NCI-H446 (cell line): Measurements from ENCODE around the gene ATP5PB.

Experiments
- DNase-seq, 2 experiments: peaks; one replicate each; lab custom pipeline; 2025; lab: John Stamatoyannopoulos, UW

The ATP5PB gene, protein sequence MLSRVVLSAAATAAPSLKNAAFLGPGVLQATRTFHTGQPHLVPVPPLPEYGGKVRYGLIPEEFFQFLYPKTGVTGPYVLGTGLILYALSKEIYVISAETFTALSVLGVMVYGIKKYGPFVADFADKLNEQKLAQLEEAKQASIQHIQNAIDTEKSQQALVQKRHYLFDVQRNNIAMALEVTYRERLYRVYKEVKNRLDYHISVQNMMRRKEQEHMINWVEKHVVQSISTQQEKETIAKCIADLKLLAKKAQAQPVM

DNA sequence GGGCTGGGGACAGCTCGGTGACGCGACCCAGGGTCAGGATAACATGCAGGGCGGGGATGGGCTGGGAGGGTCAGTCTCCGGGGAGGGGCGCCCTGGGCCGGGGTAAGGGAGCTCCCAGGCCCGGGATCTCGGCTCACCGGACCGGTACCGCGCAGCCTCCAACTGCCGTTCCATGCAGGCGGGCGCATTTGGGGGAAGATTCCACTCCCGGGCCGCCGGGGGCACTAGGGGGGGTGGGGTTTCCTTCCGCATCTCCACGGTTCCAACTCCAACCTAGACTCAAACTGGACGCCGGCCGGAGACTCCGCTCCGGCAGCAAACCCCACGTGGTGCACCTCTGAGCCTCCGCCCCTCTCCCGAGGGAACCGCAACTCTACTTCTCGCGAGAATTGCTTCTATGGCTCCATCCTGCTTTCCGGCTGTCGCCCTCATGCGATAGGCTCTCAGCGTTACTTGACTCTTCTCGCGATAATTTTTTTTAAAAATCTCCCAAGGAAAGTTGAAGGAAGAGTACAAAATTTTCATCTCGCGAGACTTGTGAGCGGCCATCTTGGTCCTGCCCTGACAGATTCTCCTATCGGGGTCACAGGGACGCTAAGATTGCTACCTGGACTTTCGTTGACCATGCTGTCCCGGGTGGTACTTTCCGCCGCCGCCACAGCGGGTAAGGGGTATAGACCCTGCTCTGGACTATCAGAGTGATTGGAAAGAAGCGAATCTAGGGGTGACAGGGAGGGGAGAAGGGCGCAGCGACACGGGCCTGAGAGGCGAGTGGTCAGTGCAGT lies at the start of gene ATP5PB, which contains the start of gene WDR77:
Gene ATP5PB, plus strand, starts transcription at position 547 of the 785 bp plus-strand sequence. Its CDS starts 78 bp downstream, at position 625.
Gene WDR77, minus strand, starts transcription at position 339 of the 785 bp plus-strand sequence. Its CDS starts 87 bp downstream, at position 252.
- peak; percentile 99 to 100 for DNase-seq

DNA sequence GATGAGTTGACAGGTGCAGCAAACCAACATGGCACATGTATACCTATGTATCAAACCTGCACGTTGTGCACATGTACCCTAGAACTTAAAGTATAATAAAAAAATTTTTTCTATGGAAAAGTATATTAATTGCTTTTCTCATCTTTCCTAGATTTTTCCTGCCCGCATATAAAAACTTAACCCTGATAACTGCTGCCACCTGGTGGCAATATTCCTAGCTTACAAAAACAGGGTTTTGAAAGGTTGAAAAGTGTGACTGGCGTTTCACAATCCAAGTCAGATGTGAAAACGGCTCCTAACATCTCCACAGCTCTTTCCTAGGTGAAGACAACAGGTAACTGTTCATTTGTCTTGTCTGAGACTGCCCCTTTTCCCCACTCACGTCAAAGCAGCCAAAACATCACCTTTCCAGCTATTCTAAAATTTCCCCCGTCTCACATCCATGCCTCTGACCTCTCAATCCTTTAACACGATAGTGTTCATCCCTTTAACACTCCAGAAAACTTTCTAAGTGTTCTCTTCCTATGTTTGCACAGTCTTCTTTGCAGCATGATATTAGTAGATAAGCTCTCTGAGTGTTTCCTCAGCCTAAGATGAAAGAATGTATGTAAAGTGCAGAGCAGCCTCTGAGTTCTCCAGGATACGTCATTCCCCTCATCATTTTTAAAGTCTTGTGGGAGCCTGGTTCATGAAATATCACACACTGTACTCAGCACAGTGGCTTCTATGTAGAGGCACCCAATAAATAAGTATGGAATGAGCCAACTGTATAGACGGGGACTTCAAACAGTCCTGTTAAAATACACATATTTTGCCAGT lies 49.3 kb upstream of the ATP5PB start:
- DNase-seq = peak; percentile 10 to 67

DNA sequence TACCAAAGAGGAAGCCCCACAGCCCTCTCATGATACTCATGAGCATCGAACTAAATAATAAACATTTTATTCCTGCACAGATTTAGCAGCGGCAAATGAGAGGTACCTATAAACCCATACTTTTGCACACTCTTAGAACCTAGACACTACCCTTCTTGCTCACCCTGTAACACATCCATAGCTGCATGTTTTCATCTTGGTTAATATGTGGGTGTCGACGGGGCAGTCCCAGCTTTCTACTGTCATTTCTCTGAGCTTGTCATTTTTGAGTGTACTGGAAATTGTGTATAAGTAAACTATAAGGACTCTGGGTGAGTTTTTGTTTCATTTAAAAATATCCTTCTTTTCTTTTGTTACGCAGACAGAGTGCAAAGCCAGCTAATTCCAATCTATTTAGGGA lies 47.2 kb upstream of the ATP5PB start:
- no peak for DNase-seq

DNA sequence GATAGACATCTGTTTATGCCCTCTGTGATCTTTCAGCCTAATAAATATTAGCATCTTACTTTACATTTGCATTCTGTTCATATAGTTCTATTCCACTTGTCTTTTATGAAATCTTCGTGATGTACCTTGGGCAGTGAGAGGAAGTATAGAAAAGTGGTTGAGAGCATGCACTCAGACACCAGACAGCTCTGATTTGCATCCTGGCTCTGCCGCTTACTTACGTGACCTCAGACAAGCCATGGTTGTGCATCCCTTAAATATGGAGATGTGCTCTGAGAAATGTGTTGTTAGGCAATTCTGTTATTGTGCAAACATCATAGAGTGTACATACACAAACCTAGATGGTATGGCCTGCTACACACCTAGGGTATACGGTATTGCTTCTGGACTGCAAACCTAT lies 44.7 kb upstream of the ATP5PB start:
- no peak for DNase-seq

DNA sequence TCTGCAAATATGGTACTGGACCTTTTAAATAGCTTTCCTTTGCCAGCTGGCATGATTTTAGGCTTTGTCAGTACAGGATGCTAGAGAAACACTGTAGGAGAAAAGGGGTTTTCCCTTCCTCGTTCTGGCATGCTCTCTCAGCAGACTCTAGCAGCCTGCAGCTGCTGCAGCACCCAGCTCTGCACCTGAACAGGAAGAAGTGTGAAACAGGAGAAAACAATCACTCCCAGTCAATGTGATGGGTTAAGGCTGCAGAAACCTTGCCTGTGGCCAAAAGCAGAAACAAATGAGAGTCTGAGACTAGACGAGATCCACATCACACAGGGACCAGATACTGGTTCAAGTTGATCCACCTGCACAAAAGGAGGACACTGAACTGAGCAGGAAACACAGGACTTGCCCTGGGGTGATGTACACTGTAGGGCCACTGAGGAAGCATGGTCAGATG lies 42.9 kb upstream of the ATP5PB start:
- no peak for DNase-seq

DNA sequence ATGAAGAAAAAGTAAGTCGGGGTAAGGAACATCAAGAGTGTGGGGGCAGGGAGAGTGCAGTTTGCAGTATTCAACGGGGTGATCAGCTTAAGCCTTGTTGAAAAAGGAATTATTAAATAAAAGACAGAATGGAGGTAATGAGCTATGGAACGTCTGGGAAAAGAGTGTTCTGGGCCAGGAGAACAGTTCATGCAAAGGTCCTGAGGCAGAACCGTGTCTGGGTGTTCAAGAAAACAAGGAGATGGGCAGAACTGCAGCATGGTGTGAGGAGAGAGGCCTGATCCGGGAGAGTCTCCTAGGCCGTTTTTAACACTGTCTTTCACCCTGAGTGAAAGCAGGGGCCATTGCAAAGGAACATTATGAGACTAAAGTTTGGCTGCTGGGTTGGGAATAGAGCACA lies 42.0 kb upstream of the ATP5PB start:
- DNase-seq = no peak

DNA sequence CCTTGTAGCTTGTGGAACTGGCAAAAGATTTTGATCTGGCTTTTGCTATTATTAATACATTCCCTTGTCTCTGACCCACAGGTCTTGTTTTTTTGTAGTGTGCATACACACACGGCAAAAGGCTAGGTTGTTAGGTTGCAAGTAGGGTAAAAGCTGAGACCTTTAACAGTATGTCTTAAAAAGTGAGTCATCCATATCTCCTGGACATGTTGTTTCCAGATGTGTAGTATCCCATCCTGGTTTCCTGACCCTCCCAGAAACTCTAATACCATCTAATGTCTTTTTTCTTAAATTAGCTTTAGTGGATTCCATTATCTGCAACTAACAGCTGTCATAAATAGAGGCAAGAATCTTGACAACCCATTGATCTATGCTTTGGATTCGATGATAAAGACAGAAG lies 36.4 kb upstream of the ATP5PB start:
- no peak for DNase-seq

DNA sequence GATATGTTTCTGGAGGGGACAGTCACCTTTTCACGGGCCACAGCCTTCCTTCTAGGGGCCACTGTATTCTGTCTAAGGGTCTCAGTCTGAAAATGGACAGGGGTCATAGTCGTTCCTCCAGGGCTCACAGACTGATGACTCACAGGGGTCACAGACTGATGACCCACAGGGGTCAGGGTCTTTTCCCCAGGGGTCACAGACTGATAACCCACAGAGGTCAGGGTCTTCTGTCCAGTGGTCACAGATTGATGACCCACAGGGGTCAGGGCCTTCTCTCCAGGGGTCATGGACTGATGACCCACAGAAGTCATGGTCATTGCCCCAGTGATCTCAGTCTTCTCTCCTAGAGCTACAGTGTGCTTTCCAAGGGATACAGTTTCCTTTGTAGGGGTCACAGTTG lies 34.5 kb upstream of the ATP5PB start:
- DNase-seq = no peak

DNA sequence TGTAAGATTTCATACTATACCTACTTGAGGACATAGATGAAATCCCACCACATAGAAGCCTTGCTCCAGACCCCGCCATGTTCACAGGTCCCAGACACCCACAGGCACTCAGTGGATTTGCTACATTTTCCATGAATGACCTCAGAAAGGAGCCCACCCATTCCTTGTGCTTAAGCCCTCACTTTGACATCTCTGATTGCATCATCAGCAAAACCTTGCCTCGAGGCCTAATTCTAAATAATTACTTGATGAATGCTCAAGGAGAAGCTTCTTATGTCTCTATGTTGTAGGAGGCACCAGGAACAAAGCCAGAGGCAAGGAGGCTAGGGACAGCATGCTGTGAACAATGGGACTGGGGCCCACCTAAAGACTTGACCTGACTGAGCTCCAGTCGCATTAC lies 33.8 kb upstream of the ATP5PB start:
- DNase-seq = no peak

DNA sequence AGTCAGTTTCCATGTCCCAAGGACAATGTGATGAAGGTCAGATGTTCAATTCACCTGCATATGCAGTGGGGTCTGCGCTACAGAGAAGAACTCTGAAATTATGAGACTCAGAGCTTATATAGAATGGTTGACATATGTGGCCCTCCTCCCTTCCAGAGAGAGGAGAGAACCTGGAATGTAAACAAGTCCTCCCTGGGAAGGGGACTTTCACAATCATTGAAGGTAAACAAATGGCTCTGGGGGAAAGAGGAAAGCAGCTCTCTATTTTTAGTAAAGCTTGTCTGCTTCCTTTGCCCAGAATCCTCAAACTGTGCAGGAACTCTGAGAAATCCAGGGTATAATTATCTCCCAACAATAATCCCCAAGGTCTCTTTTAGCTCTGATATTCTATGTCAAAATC lies 31.5 kb upstream of the ATP5PB start:
- no peak for DNase-seq

DNA sequence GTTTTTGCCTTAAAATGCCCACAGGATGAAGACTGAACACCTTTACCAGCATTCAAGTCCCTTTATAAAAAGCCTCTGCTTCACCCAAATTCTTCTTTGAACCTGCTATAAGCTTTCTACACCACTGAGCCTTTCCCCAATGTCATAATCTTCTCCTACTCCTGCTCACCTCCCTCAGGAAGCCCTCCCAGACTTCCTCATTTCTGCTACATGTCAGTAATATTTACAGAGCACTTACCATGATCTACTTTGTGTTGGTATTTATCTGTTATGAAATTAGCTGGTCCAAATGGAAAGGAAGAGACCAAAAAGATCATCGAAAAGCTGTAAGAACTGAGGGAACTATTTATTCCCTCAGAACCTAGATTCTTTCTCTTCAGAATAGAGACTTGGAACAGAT lies 30.2 kb upstream of the ATP5PB start:
- no peak for DNase-seq

DNA sequence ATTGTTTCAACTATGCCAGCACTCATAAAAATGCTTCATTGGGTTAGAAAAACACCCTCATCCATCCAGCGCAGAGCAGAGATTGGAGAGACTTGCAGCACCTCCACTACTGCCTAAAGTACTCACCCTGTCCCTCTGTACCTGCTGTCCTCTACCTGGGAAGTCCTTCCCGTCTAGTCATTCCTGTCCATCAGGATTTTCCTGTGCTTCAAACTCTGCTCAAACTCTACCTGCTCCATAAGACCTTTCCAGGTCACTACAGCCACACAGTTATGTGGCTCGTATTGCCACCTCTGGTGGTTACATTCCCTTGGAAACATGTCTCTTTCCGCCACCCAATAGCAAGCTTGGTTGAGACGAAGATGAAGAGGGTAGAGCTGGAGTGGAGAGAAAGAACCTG lies 28.9 kb upstream of the ATP5PB start:
- DNase-seq = no peak

DNA sequence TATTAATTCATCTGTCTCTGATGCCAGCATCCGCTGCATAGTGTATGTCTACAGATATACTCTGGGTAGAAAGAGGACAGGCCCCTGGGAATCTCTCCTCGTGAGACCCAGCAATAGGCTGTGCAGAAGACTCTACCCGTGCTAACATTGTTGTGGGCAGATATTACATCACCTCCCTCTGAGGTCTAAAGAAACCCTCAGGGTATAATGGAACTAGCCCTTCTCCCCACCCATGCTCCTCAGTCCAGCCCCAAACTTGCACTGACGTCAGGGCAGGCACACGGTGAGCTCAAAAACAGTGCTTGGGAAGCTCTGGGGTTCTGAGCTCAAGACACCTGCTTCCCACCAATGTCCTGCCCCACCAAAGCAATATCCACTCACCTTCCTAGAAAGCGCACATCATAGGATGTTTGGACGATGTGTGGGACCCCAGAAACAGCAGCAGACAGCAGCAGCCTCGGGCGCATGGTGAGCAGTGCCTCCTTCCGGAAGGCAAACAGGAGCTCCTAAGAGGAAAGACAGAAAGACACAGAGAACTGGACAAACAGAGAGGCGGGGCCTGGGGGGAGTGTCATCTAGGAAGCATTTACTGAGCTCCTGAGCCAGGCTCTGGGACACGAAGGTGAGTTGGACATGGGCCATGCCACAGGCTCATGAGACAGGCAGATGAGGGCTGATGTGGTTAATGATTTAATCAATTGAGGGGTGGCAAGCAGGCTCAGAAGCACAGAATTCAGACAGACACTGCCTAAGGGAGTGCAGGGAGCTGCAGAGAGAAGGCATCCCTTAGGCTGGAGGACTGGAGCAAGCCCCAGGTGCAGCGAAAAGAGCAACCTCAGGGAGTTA lies 26.5 kb upstream of the ATP5PB start:
- no peak for DNase-seq

DNA sequence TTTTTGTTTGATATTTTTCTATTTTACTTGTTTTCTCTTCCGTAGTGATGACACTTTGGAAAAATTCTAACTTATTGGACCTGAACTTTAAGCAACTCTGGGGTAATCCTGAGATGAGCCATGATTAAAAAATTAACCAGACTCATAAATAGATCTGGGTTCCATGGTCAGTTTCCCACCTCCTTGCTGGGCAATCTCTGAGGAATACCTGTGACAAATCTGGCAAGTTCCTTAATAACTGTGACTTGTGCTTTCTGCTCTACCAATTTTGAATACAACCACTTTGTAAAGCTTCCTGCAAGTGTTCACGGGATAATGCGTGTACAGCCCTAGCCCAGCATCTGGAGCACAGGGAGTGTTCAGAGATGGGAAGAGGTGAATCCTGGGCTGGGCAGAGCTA lies 25.0 kb upstream of the ATP5PB start:
- DNase-seq = no peak

DNA sequence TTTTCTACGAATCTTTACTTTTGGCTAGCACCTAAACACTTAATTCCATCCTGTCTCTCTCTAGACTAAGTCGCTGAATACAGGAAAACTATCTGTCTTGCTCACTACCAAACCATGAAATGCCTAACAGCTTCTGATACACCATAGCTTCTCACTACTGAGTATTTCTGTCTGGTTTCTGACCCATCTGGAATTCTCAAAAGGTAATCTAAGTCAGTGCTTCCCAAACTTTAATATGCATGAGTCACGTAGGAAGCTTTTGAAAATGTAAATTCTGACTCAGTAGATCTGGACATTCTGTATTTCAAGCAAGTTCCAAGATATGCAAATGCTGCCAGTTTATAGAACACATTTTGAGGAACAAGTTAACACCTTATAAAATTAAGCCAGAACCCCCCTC lies 12.5 kb upstream of the ATP5PB start:
- no peak for DNase-seq

DNA sequence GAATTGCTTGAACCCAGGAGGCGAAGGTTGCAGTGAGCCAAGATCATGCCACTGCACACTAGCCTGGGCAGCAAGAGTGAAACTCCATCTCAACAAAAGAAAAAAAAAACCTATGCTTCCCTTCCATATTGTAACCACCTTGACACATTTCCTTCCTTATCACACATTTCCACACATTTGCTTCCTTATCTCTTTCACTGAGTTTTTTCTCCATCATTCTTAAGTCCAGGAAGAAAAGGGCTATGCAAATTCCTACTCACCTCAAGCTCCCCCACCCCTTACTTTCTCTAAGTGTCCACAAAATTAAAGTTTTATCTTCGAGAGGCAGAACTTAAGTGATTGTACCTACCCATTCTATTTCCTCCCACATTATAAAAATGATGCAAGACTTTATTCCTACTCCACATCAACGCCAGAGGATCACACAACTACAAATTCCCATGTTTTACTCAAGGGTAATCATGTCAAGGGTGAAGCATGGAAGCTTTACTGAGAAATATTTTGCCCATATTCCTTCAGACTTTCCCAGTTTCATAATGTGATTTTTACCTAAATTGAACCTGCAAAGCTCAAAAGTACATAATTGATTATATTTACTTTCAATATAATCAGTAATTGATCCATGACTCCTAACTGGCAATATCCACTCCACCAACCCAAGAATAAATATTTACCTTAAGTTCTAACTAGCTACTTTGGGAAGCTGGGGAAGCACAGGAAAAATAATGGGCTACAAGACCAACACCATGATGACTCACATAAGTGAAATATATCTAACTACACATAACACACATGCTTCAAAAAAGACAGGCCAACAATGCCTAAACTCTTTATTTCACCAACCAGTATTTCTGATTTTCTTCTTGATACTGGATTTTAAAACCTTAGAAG lies 9.6 kb upstream of the ATP5PB start:
- DNase-seq = no peak

DNA sequence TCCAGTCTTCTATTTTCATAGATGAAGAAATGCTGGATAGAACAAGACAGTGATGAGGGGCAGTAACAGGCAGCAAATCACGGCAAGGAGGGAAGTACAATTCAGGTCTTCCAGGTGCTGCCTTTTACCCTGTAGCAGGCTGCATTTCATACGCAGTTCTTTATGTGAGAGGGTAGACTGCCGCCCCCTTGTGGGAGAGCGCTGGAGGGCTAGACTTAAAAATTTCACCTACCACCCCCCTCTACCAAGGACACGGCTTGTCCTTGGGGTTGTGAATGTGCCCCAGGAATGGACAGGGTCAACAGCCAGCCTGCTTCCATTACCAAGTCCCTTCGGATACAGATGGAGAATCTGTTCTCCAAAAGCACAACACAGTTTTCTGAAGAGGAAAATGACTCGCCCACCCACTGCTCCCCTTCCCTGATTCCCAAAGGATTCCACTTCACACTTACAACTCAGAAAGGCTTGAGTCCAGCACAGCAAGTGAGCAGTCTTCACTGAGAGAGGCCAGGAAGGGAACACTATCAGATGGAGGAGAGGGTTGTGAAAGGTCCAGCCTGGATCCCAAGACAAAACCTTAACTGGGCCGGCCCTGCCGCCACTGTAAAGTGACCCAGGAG lies 7.6 kb upstream of the ATP5PB start:
- no peak for DNase-seq

DNA sequence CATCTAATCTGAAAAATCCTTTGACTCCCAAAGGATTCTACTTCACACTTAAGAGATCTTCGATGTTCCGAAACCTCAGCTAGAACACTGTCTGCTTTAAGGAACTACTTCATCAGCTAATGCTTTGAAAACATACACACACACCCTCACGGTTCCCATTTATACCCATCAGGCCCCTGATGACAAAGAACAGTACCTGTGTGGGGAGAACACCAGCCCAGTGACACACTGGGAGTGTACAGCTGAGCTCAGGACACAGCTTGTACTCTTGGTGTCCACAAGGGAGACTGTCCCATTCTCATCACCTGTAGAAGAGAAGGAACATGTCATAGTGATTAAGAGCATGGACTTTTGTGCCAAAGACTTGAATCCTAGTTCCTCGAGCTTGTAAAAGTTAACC lies 6.8 kb upstream of the ATP5PB start:
- no peak for DNase-seq

DNA sequence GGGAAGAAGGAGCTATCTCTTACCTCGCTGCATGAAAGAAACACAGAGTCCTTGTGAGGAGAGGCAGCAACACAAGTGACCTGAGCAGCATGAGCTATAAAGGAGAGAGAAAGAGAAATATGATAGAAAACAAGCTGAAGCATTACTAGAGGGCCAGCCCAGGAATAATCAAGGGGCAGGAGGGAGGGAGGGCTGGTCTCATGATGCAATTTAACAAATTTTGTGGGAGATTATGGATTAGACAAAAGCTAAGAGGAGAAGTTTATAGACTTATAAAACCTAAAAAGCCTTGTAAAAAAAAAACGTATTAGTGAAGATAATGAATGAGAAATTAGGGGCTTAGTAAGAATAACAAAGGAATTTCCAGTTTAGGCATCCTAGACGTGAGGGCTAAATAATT lies 5.2 kb upstream of the ATP5PB start:
- no peak for DNase-seq

DNA sequence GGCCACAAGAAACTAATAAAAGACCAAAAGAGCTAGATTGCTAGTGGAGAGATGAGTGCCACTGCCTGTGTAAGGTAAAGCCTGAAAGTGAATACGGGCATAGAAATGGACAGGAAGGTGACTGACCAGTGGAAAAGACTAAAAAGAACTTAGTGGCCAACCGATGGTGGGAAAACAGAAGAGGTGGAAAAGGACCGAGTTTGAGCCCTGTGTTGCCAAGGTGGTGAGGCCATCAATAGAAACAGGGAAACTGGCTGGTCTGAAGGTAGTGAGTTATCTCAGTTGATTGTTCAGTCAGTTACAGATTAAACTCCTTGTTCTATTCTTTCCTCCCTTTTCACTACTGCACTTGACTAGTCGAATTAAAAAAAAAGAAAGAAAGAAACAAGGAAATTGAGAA lies 2.7 kb upstream of the ATP5PB start:
- DNase-seq = no peak
